Skeletal muscle tissue (tissue), 4 donors: ENCODE measurements around the gene PHACTR1. TPM values are rescaled to one million over a fixed set of nuclear protein-coding genes. Genes with fewer than 3 reads are reported as not detected.

Source experiments
- H3K27ac ChIP-seq: one replicate; pipeline ENCODE4 v1.7.0; 2013; ENCODE audit warnings: mild to moderate bottlenecking, low read depth, low read length, inconsistent platforms
- H3K27me3 ChIP-seq, 3 donors: one replicate each; pipeline ENCODE4 v1.7.0; 2013; ENCODE audit warnings: low read length in 3 of 3; ENCODE audit not compliant: control insufficient read depth in 3 of 3, insufficient read depth in 3 of 3
- H3K36me3 ChIP-seq, 3 donors: one replicate each; pipeline ENCODE4 v1.7.0; 2013; ENCODE audit warnings: low read length in 3 of 3; ENCODE audit not compliant: control insufficient read depth in 3 of 3, insufficient read depth in 3 of 3
- H3K4me1 ChIP-seq, 3 donors: one replicate each; pipeline ENCODE4 v1.7.0; 2013; ENCODE audit warnings: low read length in 3 of 3, mild to moderate bottlenecking in 3 of 3; ENCODE audit not compliant: control insufficient read depth in 3 of 3, insufficient read depth in 3 of 3
- H3K4me3 ChIP-seq, 3 donors: one replicate each; pipeline ENCODE4 v1.7.0; 2013; ENCODE audit warnings: low read length in 3 of 3
- H3K9ac ChIP-seq, 3 donors: one replicate each; pipeline ENCODE4 v1.7.0; 2013; ENCODE audit warnings: low read length in 3 of 3, mild to moderate bottlenecking in 3 of 3, moderate library complexity in 2 of 3, low read depth in 1 of 3
- H3K9me3 ChIP-seq, 3 donors: one replicate each; pipeline ENCODE4 v1.7.0; 2013; ENCODE audit warnings: low read length in 3 of 3; ENCODE audit not compliant: control insufficient read depth in 3 of 3
- total RNA-seq: library from RNA; depleted of rRNA; stranded (reverse); fragments of >200 nt; gene quantifications from one replicate; pipeline ENCODE4 v1.2.3, GENCODE V29; 2014
- donor health status: Osteomylitis.

The PHACTR1 gene
- total RNA-seq, 1 donor from 2014 or later = 5.7 TPM

DNA sequence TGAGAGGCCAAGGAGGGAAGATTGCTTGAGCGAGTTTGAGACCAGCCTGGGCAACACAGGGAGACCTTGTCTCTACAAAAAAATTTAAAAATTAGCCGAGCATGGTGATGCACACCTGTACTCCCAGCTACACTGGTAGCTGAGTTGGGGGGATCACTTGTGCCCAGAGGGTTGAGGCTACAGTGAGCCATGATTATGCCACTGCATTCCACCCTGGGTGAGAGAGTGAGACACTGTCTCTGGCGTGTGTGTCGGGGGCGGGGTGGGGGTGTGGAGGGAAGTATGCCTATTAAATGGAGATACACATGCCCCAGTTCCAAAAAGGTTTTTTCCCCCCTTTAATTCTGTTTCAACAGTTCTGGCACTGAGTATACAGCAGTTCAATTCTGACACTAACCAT is 388.6 kb downstream of the PHACTR1 start:
- no peak overlapping the region for H3K4me3 ChIP-seq
- H3K4me1 ChIP-seq = no peaks in the 10 kb centered on the region
- no peak overlapping the region for H3K9ac ChIP-seq
- H3K27ac ChIP-seq = no peak overlapping the region
- H3K27me3 ChIP-seq = no peaks in the 10 kb centered on the region
- H3K36me3 ChIP-seq = no peaks in the 10 kb centered on the region
- no peaks in the 10 kb centered on the region for H3K9me3 ChIP-seq

GRCh38 chr6:13112921-13113320 is 396.4 kb downstream of the PHACTR1 start:
- Histone ChIP-seq H3K4me1 (no peaks in the 10 kb centered on the region), H3K27ac (no peak overlapping the region), H3K9me3 (peaks cover 0 to 5% (median 0%) of the 10 kb centered on the region in 3 donors), H3K36me3 (no peaks in the 10 kb centered on the region), H3K9ac (no peak overlapping the region), H3K27me3 (no peaks in the 10 kb centered on the region), H3K4me3 (no peak overlapping the region)

DNA sequence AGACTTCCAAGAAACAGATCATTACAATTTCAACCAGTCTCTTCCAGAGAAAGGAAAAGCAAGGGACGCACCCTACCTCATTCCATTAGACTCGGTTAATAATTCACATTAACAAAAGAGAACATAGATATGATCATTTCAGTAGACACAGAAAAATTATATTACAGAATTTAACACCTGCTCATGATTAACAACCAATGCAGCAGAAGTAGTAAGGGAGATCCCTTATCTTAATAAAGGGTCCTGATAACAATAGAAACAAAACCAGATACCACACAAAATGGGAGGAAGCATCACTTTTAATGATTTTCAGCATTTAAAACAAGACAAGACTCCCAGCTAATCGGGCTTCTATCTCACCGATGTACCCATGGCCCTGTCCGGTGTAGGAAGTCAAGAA is 396.8 kb downstream of the PHACTR1 start:
- Histone ChIP-seq H3K27me3 (no peaks in the 10 kb centered on the region), H3K9ac (no peak overlapping the region), H3K27ac (no peak overlapping the region), H3K4me1 (no peaks in the 10 kb centered on the region), H3K9me3 (peaks cover 0 to 5% (median 0%) of the 10 kb centered on the region in 3 donors), H3K4me3 (no peak overlapping the region), H3K36me3 (no peaks in the 10 kb centered on the region)

DNA sequence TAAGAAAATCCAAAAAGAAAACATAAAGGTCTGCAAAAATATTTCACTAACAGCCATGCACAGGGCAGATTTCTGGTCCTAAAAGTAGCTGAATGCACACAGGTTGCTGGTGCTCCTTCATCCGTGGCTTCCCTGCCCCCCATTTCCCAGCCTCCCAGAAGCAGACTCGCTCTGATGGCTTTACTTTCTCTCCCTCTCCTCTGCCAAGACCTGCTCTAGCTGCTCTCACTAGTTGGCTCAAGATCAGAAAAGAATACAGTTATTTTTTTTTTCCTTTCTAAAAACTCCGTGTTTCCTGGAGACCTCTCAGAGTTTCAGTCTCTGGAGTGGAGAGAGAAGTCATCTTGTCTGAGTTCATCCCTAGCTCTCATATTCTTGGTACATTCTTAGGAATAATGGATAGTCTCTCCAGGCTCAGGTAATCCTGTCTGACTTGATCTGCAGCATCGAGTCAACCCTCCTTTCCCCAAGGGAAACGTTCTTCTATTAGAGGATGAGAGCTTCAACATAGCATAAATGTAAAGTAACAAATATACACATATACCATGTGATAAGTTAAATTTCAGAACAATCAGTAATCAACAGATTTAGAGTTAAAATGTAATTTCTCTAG is 397.5 kb downstream of the PHACTR1 start:
- Histone ChIP-seq H3K4me3 (no peak overlapping the region), H3K4me1 (no peaks in the 10 kb centered on the region), H3K9me3 (peaks cover 0 to 5% (median 0%) of the 10 kb centered on the region in 3 donors), H3K36me3 (no peaks in the 10 kb centered on the region), H3K27me3 (no peaks in the 10 kb centered on the region), H3K27ac (no peak overlapping the region), H3K9ac (no peak overlapping the region)

DNA sequence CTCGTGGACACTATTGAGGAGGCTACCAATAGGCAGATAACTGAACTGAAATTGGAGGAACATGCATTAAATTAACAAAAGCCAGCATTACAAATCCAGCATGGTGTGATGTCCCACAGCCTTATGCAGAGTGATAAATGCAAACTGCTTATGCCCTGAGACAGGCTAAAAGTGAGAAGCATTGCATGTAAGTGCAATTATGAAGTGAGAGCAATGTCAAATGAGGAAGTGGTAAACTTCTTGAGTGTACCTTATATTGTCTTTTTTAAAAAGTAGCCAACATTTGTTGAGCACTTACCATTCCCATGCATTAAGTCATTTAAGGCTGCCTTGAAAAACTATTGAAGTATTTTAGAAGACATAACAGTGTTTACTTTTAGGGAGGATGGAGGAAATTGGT is 399.6 kb downstream of the PHACTR1 start:
- no peaks in the 10 kb centered on the region for H3K9me3 ChIP-seq
- no peaks in the 10 kb centered on the region for H3K36me3 ChIP-seq
- H3K4me1 ChIP-seq = no peaks in the 10 kb centered on the region
- no peak overlapping the region for H3K27ac ChIP-seq
- H3K4me3 ChIP-seq = no peak overlapping the region
- no peak overlapping the region for H3K9ac ChIP-seq
- H3K27me3 ChIP-seq = no peaks in the 10 kb centered on the region

DNA sequence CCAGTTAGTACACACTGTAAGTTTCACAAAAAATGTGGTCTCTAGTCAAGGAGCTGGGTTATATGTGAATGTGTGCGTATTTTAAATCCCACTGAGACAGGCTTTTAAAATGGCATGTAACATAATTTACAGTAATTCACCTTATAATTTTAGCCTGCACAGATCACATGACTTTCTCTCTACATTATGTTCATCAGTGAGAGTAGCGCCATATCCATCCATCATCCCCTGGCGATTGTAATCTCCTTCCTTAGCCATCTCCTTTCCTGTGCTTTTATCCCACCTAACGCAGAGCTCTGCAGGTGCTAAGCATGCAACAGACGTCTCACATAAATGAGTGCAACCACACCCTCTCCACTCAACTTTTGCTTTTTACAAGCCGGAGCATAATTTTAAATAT is 401.0 kb downstream of the PHACTR1 start:
- Histone ChIP-seq H3K27ac (no peak overlapping the region), H3K36me3 (no peaks in the 10 kb centered on the region), H3K27me3 (no peaks in the 10 kb centered on the region), H3K4me1 (no peaks in the 10 kb centered on the region), H3K4me3 (no peak overlapping the region), H3K9ac (no peak overlapping the region), H3K9me3 (no peaks in the 10 kb centered on the region)

GRCh38 chr6:13119549-13119948 is 403.0 kb downstream of the PHACTR1 start:
- Histone ChIP-seq H3K4me3 (no peak overlapping the region), H3K27ac (no peak overlapping the region), H3K4me1 (no peaks in the 10 kb centered on the region), H3K9me3 (no peaks in the 10 kb centered on the region), H3K27me3 (no peaks in the 10 kb centered on the region), H3K9ac (no peak overlapping the region), H3K36me3 (no peaks in the 10 kb centered on the region)

DNA sequence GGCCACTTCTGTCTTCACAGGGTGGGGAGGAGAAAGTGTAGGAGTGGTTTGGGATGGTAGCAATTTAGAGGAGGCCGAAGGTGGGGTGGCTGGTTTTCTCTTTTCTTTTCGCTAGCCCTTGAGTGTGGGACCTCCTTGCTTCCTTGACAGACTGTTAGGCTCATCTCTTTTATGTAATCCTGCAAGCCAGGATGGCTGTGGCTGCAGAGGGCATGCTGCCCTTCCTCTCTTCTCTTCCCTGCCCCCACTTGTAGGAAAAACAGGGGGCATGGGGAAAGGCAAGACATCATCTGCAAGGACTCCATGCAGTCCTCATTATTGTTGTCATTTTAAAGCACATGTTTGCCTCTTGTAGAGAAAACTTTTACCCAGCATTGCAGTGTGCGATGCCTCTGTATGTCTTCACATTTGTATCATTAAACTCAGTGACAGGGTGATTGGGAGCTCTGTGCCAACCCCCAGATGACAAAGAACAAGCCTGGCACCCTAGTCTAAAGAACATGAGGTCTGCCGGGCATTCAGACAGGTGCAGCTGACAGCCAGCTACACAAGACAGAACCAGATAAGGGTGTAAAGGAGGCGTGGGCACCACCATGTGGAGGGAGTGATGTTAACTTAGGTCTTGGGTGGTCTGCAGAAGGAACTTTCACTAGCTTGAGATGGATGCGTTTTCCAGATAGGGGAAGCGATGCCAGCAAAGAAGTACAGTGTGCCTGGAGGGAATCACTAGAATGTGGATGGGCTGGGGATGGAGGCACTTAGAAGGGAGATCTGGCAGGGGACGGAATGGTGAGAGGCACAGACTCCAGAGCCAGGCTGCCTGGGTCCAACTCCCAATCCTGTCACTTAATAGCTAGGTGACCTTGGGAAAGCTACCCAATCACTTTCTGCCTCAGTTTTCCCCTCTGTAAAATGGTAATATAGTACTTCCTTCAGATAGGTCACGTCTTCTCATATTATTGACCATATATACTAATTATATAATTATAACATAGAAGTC is 404.2 kb downstream of the PHACTR1 start:
- Histone ChIP-seq H3K27ac (no peak overlapping the region), H3K4me1 (no peaks in the 10 kb centered on the region), H3K4me3 (no peak overlapping the region), H3K9me3 (no peaks in the 10 kb centered on the region), H3K27me3 (no peaks in the 10 kb centered on the region), H3K36me3 (no peaks in the 10 kb centered on the region), H3K9ac (no peak overlapping the region)

- Histone ChIP-seq H3K27me3 (no peaks in the 10 kb centered on the region), H3K27ac (no peak overlapping the region), H3K9ac (no peak overlapping the region), H3K9me3 (no peaks in the 10 kb centered on the region), H3K4me3 (no peak overlapping the region), H3K4me1 (no peaks in the 10 kb centered on the region), H3K36me3 (no peaks in the 10 kb centered on the region)
These were observed 407.6 kb downstream of the PHACTR1 start for GRCh38 chr6:13124131-13124530.

- Histone ChIP-seq H3K27ac (no peak overlapping the region), H3K27me3 (no peaks in the 10 kb centered on the region), H3K9me3 (no peaks in the 10 kb centered on the region), H3K9ac (no peak overlapping the region), H3K36me3 (no peaks in the 10 kb centered on the region), H3K4me1 (no peaks in the 10 kb centered on the region), H3K4me3 (no peak overlapping the region)
These were observed 409.3 kb downstream of the PHACTR1 start for GRCh38 chr6:13125841-13126240.
